DMS53 treated with DMSO at 0.1 percent for 48 hours (cell line): ENCODE results near the gene PLD4.
A peak's percentile ranks its signal among the peaks of the same experiment; 100 is the strongest.
"Not testable (repeated sequence)": the region's sequence is repeated elsewhere in the genome, so short reads cannot be mapped to it uniquely, and the experiment has no call there.

Experiments
- DNase-seq: peaks from one replicate; lab custom pipeline; 2025; ENCODE audit not compliant: unreplicated experiment; lab: John Stamatoyannopoulos, UW

The PLD4 gene

GRCh38 chr14:104924421-104925213, at the start of gene PLD4:
TSS of gene PLD4 (plus strand) at chr14:104924879. CDS start at chr14:104927141, 2,262 bp downstream.
- no peak for DNase-seq

- DNase-seq, result no peak
These were observed 49.3 kb upstream of the PLD4 start for GRCh38 chr14:104875412-104875751.

- DNase-seq, result no peak
These were observed 48.9 kb upstream of the PLD4 start for GRCh38 chr14:104875811-104876210.

- DNase-seq, result no peak
These were observed 48.4 kb upstream of the PLD4 start for GRCh38 chr14:104876251-104876699.

GRCh38 chr14:104877066-104877805, 47.4 kb upstream of the PLD4 start:
- DNase-seq, result no peak

GRCh38 chr14:104877806-104878550, 46.7 kb upstream of the PLD4 start:
- no peak for DNase-seq

- DNase-seq, result no peak
These were observed 46.1 kb upstream of the PLD4 start for GRCh38 chr14:104878582-104878981.

- DNase-seq, result no peak
These were observed 45.3 kb upstream of the PLD4 start for GRCh38 chr14:104879201-104879982.

GRCh38 chr14:104879983-104880565, 44.6 kb upstream of the PLD4 start:
- DNase-seq, result no peak

GRCh38 chr14:104880584-104881210, 44.0 kb upstream of the PLD4 start:
- no peak for DNase-seq

GRCh38 chr14:104881369-104881979, 43.2 kb upstream of the PLD4 start:
- DNase-seq, result peak; percentile 68

- no peak for DNase-seq
These were observed 42.2 kb upstream of the PLD4 start for GRCh38 chr14:104882325-104882973.

- DNase-seq, result no peak
These were observed 41.6 kb upstream of the PLD4 start for GRCh38 chr14:104882991-104883660.

- DNase-seq, result no peak
These were observed 40.9 kb upstream of the PLD4 start for GRCh38 chr14:104883681-104884361.

GRCh38 chr14:104884381-104884780, 40.3 kb upstream of the PLD4 start:
- not testable (repeated sequence) for DNase-seq

- no peak for DNase-seq
These were observed 39.4 kb upstream of the PLD4 start for GRCh38 chr14:104885031-104885972.
